Smooth muscle cell (in vitro differentiated cells): ENCODE data around the gene KLHL2. TPM values are rescaled to one million over a fixed set of nuclear protein-coding genes. Genes with fewer than 3 reads are reported as not detected.

ENCODE experiments used
- DNase-seq: peaks from one replicate; lab custom pipeline; 2025; ENCODE audit not compliant: unreplicated experiment; lab: John Stamatoyannopoulos, UW
- H2AFZ ChIP-seq: fragments of 200-600 bp; sonication (generic); 2 replicates; pipeline ENCODE4 v1.6.0; 2016; ENCODE audit warnings: antibody characterized with exemption, low read depth, mild to moderate bottlenecking
- H3F3A ChIP-seq: fragments of 200-600 bp; sonication (generic); 2 replicates; pipeline ENCODE4 v1.6.0; 2017; ENCODE audit warnings: antibody characterized with exemption, low read depth
- H3K27ac ChIP-seq: fragments of 200-600 bp; sonication (generic); 2 replicates; pipeline ENCODE4 v1.5.1; 2016; ENCODE audit warnings: low read depth, mild to moderate bottlenecking
- H3K27me3 ChIP-seq: fragments of 200-600 bp; sonication (generic); 2 replicates; pipeline ENCODE4 v1.6.1; 2016; ENCODE audit warnings: low read depth, mild to moderate bottlenecking
- H3K36me3 ChIP-seq: fragments of 200-600 bp; sonication (generic); 2 replicates; pipeline ENCODE4 v1.5.1; 2016; ENCODE audit warnings: low read depth
- H3K4me1 ChIP-seq: fragments of 200-600 bp; sonication (generic); 2 replicates; pipeline ENCODE4 v1.5.1; 2016; ENCODE audit warnings: low read depth
- H3K4me2 ChIP-seq: fragments of 200-600 bp; sonication (generic); 2 replicates; pipeline ENCODE4 v1.6.0; 2016; ENCODE audit warnings: mild to moderate bottlenecking
- H3K4me3 ChIP-seq: fragments of 200-600 bp; sonication (generic); 2 replicates; pipeline ENCODE4 v1.5.1; 2016; ENCODE audit warnings: mild to moderate bottlenecking
- H3K79me2 ChIP-seq: fragments of 200-600 bp; sonication (generic); 2 replicates; pipeline ENCODE4 v1.6.0; 2016; ENCODE audit warnings: low read depth, mild to moderate bottlenecking
- H3K9ac ChIP-seq: fragments of 200-600 bp; sonication (generic); 2 replicates; pipeline ENCODE4 v1.6.0; 2016; ENCODE audit warnings: low read depth
- H3K9me3 ChIP-seq: fragments of 200-600 bp; sonication (generic); replicated peaks from 2 replicates; pipeline ENCODE4 v1.5.1; 2016; ENCODE audit warnings: low read depth
- H4K20me1 ChIP-seq: fragments of 200-600 bp; sonication (generic); 2 replicates; pipeline ENCODE4 v1.6.0; 2016; ENCODE audit warnings: low read depth
- WGBS: methylation state at CpG from one replicate; pipeline ENCODE4 v1.1.7; 2016; ENCODE audit warnings: low lambda C conversion rate; 5-methylcytosine and 5-hydroxymethylcytosine counted together
- polyA plus RNA-seq: library from polyadenylated mRNA; unstranded; fragments of >200 nt; fragmentation: Nextera tagmentation; extraction: Ambion mirVana; gene quantifications from 2 replicates; pipeline ENCODE4 v1.2.1, GENCODE V29; 2016
- total RNA-seq: library from RNA; depleted of rRNA; stranded (reverse); fragments of >200 nt; gene quantifications from 2 replicates; pipeline ENCODE4 v1.2.3, GENCODE V29; 2014
- TF ChIP-seq, protein P1 (sequence below): fragments of 200-600 bp; sonication (generic); IDR thresholded peaks from 2 replicates; pipeline ENCODE4 v1.5.1; 2017; ENCODE audit warnings: borderline replicate concordance, mild to moderate bottlenecking, antibody characterized with exemption; ENCODE audit not compliant: insufficient read depth, poor library complexity, severe bottlenecking

KLHL2 gene
- total and polyA plus RNA-seq, 2 experiments from 2014 or later = 2.6 to 18.6 TPM

DNA sequence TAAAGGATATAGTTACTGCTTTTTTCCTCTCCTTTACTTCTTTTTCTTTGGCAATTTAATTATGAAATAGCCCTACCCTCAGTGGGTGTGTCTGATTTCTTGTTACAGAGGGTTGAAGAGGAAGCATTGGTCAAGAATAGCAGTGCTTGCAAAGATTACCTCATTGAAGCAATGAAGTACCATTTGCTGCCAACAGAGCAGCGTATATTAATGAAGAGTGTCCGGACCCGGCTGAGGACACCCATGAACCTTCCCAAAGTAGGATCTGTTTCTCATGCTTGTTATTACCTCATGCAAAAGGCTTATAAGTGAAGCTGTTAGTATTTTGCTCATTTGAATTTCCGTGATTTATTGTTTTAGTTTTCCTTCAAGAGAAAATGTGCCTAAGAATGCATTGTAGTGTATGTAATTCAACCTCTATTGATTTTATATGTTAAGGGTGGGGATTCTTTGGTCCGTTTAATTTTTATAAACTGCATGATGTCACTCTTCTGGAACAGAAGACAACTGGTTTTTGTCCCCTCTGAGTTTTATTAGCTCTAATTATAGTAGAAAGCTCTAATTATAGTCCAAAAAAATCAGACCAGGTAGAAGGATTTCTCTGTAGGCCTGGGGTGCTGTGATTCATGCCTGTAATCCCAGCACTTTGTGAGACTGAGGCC, 92.2 kb downstream of the KLHL2 start:
- Histone ChIP-seq H3K79me2 (no peaks in the 10 kb centered on the region), H3K4me3 (no peak overlapping the region), H2AFZ (no peak overlapping the region), H4K20me1 (no peaks in the 10 kb centered on the region), H3K4me1 (no peaks in the 10 kb centered on the region), H3K27me3 (no peaks in the 10 kb centered on the region), H3K36me3 (no peaks in the 10 kb centered on the region), H3K27ac (no peak overlapping the region), H3K9me3 (no peaks in the 10 kb centered on the region), H3K4me2 (no peak overlapping the region), H3F3A (no peaks in the 10 kb centered on the region), H3K9ac (no peak overlapping the region)
- 84% methylated on average over 5 of the region's 5 CpGs for WGBS
- TF ChIP-seq, protein P1, sequence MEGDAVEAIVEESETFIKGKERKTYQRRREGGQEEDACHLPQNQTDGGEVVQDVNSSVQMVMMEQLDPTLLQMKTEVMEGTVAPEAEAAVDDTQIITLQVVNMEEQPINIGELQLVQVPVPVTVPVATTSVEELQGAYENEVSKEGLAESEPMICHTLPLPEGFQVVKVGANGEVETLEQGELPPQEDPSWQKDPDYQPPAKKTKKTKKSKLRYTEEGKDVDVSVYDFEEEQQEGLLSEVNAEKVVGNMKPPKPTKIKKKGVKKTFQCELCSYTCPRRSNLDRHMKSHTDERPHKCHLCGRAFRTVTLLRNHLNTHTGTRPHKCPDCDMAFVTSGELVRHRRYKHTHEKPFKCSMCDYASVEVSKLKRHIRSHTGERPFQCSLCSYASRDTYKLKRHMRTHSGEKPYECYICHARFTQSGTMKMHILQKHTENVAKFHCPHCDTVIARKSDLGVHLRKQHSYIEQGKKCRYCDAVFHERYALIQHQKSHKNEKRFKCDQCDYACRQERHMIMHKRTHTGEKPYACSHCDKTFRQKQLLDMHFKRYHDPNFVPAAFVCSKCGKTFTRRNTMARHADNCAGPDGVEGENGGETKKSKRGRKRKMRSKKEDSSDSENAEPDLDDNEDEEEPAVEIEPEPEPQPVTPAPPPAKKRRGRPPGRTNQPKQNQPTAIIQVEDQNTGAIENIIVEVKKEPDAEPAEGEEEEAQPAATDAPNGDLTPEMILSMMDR = no peak
- no peak for DNase-seq

DNA sequence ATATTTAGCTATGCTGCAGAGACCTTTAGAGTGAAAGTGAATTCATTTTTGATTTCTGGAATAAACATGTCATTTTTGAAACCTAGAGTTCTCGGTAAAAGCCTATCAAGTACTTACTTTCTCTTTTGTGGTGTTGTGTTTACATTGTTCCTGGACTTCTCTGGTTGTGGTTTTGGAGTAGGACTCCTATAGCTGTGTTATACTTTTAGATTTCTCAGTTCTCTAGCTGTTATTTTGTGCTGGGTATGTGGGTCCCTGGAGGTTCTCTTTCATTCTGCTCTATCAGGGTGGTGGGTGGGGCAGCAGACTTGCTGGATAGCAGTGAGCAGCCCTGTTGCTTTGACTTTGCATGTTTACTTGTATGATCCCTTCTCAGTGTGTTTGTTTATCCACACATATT, 94.5 kb downstream of the KLHL2 start:
- H3K9ac ChIP-seq = no peak overlapping the region
- DNase-seq = no peak
- no peaks in the 10 kb centered on the region for H3K27me3 ChIP-seq
- no peak overlapping the region for H2AFZ ChIP-seq
- peak overlapping the region; percentile 31 for H3K4me2 ChIP-seq
- H3K4me3 ChIP-seq = peak overlapping the region; percentile 15
- H3K9me3 ChIP-seq = no peaks in the 10 kb centered on the region
- no peak overlapping the region for H3K27ac ChIP-seq
- no peaks in the 10 kb centered on the region for H3K36me3 ChIP-seq
- whole genome bisulfite sequencing = 56% methylated on average over 1 of the region's 1 CpG
- no peaks in the 10 kb centered on the region for H3K4me1 ChIP-seq
- TF ChIP-seq, protein P1 = no peak
- H3F3A ChIP-seq = no peaks in the 10 kb centered on the region
- no peaks in the 10 kb centered on the region for H3K79me2 ChIP-seq
- H4K20me1 ChIP-seq = no peaks in the 10 kb centered on the region

DNA sequence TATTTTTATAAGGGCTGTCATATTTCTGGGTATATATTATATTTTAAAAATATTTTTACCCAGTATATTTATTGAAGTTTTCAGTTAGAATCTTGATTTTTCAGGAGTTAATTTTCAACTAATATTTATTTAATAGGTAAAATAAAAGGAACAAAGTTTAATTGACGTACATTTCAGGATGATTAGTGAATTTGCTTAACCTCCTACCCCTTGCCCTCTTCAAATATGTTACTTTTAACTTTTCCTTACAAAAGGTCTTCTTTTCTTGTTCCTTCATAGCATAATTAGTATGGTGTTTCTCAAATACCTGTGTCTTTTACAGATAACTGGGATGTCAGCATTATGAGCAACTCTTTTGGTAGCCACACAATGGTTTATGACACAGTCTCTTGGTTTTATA, 95.3 kb downstream of the KLHL2 start:
- Histone ChIP-seq H3K9ac (no peak overlapping the region), H3K9me3 (no peaks in the 10 kb centered on the region), H3K27ac (no peak overlapping the region), H4K20me1 (no peaks in the 10 kb centered on the region), H3K36me3 (no peaks in the 10 kb centered on the region), H2AFZ (no peak overlapping the region), H3K79me2 (no peaks in the 10 kb centered on the region), H3K4me1 (no peaks in the 10 kb centered on the region), H3K4me3 (no peak overlapping the region), H3K4me2 (no peak overlapping the region), H3F3A (no peaks in the 10 kb centered on the region), H3K27me3 (no peaks in the 10 kb centered on the region)
- 97% methylated on average over 1 of the region's 1 CpG for WGBS
- DNase-seq = no peak
- TF ChIP-seq, protein P1 = no peak

DNA sequence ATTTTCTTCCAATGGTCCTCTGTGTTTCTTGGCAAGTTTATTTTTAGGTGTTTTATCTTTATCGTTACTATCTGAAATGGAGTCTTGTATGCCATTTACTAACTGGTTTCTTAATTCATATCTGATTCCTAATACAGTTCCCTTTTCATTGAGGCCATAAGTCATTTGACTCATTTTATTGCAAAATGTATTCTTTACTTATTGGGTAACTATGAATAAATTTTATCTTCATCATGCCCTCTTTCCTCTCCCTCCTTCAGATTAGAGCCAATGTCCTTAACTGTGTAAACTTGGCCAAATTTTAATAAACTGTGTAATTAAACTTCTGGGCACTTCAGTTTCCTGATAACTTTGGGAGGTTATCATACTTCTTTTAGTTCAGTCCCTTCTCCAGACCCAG, 100.8 kb downstream of the KLHL2 start:
- WGBS = 91% methylated on average over 1 of the region's 1 CpG
- Histone ChIP-seq H4K20me1 (no peaks in the 10 kb centered on the region), H3K9ac (no peak overlapping the region), H2AFZ (no peak overlapping the region), H3K4me3 (no peak overlapping the region), H3F3A (no peaks in the 10 kb centered on the region), H3K79me2 (no peaks in the 10 kb centered on the region), H3K27me3 (no peaks in the 10 kb centered on the region), H3K4me1 (no peaks in the 10 kb centered on the region), H3K9me3 (no peaks in the 10 kb centered on the region), H3K4me2 (no peak overlapping the region), H3K36me3 (no peaks in the 10 kb centered on the region), H3K27ac (no peak overlapping the region)
- TF ChIP-seq, protein P1 = no peak
- DNase-seq = no peak
